ENCODE results near the gene ADCK2.

Gene ADCK2

GRCh38 chr7:140646931-140647647 is 25.7 kb upstream of the ADCK2 start:
- Histone ChIP-seq H3K27me3 (ENCODE audit: insufficient read depth, poor library complexity, severe bottlenecking) (no peaks in the 10 kb centered on the region), H3K4me3 (replicated peaks; ENCODE audit: insufficient read depth, low read length) (no peak overlapping the region), H3K27ac (replicated peaks) (no peak overlapping the region)
- peak in 1 of 2 experiments; percentile 28 for DNase-seq (ENCODE audit: low read depth in 1 of 2, low spot score in 1 of 2)
- no peak for TF ChIP-seq GABPA (IDR thresholded peaks at IDR 0.05; ENCODE audit: low read depth)
- peak; percentile 75 for TF ChIP-seq CTCF (IDR thresholded peaks at IDR 0.05; ENCODE audit: insufficient read depth, low read length)

- DNase-seq (ENCODE audit: low read depth in 1 of 2, low spot score in 1 of 2), result no peak
- H3K27ac ChIP-seq (replicated peaks), result no peak overlapping the region
- H3K4me3 ChIP-seq (replicated peaks; ENCODE audit: insufficient read depth, low read length), result no peak overlapping the region
- H3K27me3 ChIP-seq (ENCODE audit: insufficient read depth, poor library complexity, severe bottlenecking), result no peaks in the 10 kb centered on the region
- TF ChIP-seq CTCF (IDR thresholded peaks at IDR 0.05; ENCODE audit: insufficient read depth, low read length) (no peak), GABPA (IDR thresholded peaks at IDR 0.05; ENCODE audit: low read depth) (no peak), SPI1 (IDR thresholded peaks at IDR 0.05; ENCODE audit: borderline replicate concordance, low read depth) (no peak), POLR2AphosphoS5 (IDR thresholded peaks at IDR 0.05; ENCODE audit: low read depth) (no peak)
- TF ChIP-seq, protein P1, sequence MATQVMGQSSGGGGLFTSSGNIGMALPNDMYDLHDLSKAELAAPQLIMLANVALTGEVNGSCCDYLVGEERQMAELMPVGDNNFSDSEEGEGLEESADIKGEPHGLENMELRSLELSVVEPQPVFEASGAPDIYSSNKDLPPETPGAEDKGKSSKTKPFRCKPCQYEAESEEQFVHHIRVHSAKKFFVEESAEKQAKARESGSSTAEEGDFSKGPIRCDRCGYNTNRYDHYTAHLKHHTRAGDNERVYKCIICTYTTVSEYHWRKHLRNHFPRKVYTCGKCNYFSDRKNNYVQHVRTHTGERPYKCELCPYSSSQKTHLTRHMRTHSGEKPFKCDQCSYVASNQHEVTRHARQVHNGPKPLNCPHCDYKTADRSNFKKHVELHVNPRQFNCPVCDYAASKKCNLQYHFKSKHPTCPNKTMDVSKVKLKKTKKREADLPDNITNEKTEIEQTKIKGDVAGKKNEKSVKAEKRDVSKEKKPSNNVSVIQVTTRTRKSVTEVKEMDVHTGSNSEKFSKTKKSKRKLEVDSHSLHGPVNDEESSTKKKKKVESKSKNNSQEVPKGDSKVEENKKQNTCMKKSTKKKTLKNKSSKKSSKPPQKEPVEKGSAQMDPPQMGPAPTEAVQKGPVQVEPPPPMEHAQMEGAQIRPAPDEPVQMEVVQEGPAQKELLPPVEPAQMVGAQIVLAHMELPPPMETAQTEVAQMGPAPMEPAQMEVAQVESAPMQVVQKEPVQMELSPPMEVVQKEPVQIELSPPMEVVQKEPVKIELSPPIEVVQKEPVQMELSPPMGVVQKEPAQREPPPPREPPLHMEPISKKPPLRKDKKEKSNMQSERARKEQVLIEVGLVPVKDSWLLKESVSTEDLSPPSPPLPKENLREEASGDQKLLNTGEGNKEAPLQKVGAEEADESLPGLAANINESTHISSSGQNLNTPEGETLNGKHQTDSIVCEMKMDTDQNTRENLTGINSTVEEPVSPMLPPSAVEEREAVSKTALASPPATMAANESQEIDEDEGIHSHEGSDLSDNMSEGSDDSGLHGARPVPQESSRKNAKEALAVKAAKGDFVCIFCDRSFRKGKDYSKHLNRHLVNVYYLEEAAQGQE (IDR thresholded peaks at IDR 0.05; ENCODE audit: insufficient replicate concordance, low read depth), result no peak
Measured at GRCh38 chr7:140649556-140650205, 23.1 kb upstream of the ADCK2 start.

GRCh38 chr7:140650367-140650766 is 22.4 kb upstream of the ADCK2 start:
- H3K4me3 ChIP-seq (replicated peaks; ENCODE audit: insufficient read depth, low read length), result no peak overlapping the region
- no peak for TF ChIP-seq SPI1 (IDR thresholded peaks at IDR 0.05; ENCODE audit: borderline replicate concordance, low read depth)
- TF ChIP-seq, protein P1 (IDR thresholded peaks at IDR 0.05; ENCODE audit: insufficient replicate concordance, low read depth), result no peak
- TF ChIP-seq GABPA (IDR thresholded peaks at IDR 0.05; ENCODE audit: low read depth), result no peak
- no peak for TF ChIP-seq CTCF (IDR thresholded peaks at IDR 0.05; ENCODE audit: insufficient read depth, low read length)
- no peak overlapping the region for H3K27ac ChIP-seq (replicated peaks)
- H3K27me3 ChIP-seq (ENCODE audit: insufficient read depth, poor library complexity, severe bottlenecking), result no peaks in the 10 kb centered on the region
- DNase-seq (ENCODE audit: low read depth in 1 of 2, low spot score in 1 of 2), result no peak
